ENCODE results near the gene OR10H4.
"Not testable (repeated sequence)": the region's sequence is repeated elsewhere in the genome, so short reads cannot be mapped to it uniquely, and the experiment has no call there.

Gene OR10H4, protein sequence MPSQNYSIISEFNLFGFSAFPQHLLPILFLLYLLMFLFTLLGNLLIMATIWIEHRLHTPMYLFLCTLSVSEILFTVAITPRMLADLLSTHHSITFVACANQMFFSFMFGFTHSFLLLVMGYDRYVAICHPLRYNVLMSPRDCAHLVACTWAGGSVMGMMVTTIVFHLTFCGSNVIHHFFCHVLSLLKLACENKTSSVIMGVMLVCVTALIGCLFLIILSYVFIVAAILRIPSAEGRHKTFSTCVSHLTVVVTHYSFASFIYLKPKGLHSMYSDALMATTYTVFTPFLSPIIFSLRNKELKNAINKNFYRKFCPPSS

GRCh38 chr19:15948223-15949058 is at the start of gene OR10H4:
Gene OR10H4, plus strand, starts transcription at chr19:15949008. Its CDS starts 0 bp downstream, at chr19:15949008.
- no peak for DNase-seq

GRCh38 chr19:15899561-15899960 is 49.2 kb upstream of the OR10H4 start:
- DNase-seq = not testable (repeated sequence)

DNA sequence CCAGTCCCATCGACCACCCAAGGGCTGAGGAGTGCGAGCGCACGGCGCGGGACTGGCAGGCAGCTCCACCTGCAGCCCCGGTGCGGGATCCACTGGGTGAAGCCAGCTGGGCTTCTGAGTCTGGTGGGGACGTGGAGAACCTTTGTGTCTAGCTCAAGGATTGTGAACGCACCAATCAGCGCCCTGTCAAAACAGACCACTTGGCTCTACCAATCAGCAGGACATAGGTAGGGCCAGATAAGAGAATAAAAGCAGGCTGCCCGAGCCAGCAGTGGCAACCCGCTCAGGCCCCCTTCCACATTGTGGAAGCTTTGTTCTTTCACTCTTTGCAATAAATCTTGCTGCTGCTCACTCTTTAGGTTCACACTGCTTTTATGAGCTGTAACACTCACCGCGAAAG is 48.8 kb upstream of the OR10H4 start:
- DNase-seq = not testable (repeated sequence)

DNA sequence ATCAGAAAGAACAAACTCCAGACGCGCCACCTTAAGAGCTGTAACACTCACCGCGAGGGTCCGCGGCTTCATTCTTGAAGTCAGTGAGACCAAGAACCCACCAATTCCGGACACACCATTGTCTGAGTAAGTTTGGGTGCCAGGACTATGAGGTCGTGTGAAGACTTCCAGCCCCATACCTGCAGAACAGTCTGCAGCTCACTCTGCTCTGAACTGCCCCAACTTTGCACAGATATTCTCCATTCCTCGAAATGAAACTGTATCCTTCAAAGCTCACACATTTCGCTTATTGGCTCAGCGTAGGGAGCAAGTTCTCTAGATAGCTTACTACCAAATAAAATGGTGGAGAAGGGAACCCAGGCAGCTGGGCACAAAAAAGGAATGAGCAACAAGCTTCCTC is 48.3 kb upstream of the OR10H4 start:
- no peak for DNase-seq

- DNase-seq = no peak
Observed at GRCh38 chr19:15902254-15902653, 46.6 kb upstream of the OR10H4 start.

DNA sequence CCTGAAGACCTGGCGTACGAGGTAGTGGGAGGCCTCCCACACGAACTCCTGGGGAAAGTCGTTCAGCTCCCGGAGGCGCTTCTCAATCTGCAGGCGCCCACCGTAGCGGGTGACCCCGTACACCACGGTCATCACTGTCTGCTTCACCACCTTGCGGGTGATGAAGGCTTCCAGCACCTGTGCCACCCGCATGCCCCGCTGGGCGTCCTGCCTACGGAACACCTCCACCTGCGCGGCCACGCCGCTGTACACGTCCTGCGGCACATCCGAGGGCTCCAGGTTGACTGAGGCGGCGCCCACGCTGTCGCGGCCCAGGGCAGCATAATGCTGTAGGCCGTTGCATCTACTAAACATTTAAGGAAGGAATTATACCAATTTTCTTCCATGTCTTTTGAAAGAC is 45.9 kb upstream of the OR10H4 start:
- not testable (repeated sequence) for DNase-seq

DNA sequence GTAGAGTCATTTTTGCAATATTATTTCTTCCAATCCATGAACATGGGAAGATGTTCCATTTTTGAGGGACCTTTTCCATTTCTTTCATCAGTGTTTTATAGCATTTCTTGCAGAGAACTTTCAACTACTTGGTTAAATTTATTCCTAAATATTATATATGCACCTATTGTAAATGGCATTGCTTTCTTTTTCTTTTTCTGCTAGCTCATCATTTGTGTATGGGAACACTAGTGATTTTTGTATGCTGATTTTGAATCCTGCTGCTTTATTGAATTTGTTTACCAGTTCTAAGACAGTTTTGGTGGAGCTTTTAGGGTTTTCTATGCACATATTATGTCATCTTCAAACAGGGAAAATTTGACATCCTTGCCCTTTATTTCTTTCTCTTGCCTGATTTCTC is 43.8 kb upstream of the OR10H4 start:
- no peak for DNase-seq

DNA sequence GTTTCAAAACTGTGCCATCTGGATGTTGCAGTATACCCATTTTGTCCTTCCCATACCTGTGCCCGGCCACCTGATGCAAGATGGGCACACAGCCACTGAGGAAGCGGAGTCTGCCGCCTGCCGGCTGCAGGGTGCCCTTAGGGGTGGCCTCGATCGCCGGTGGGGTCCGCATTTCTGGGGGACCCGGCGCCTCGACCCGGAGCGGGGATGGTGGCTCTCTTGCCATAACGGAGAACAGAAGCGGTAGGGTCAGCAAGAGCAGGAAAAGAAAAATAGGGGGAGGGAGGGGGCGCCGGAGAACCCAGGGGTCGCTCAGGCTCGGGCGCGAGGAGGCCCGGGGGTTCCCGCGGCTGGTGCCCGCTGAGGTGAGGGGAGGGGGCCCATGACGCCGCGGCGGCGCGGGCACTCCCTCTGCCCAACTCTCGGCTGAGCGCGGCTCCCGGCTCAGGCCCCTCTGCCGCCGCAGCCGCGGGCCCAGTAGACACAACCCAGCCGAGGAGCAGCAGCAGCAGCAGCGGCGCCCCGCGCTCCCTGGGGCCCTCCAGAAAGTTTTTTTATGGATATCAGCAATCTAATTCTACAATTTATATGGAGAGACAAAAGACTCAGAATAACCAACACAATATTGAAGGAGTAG is 37.1 kb upstream of the OR10H4 start:
- no peak for DNase-seq

DNA sequence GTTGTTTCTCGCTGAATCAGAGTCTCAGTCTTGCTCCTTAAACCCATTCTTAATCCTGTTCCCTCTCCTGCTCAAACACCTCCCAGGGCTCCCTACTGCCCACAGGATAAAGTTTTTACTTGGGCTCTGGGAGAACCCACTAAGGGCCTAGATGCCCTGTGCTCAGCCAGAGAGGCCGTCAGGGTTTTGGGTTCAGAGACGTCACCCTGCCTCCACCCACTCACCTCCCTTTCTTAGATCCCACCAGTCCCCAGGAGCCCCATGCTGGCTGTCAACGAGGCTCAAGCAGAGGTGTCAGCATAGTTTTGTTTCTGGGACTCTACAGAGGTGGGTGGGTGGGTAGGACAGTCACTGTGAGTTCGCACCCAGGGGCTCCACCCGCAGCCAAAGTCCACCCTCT is 35.4 kb upstream of the OR10H4 start:
- no peak for DNase-seq

DNA sequence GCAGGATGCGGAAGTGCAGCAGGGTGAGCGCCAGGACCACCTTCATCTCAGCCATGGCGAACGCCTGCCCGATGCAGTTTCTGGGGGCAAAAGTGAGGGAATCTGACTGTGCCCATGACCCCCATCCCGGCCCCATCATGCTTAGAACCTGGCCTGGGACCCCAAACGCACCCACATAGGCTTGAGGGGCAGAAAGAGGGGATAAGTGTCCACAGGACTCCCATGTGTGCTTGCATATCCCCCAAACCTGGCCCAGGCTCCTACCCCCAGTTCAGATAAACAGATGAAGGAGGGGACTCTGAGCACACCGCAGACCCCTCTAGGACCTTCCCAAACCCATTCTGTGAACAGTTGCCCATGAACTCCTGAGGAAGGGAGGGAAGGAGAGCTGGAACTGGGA is 35.0 kb upstream of the OR10H4 start:
- no peak for DNase-seq

DNA sequence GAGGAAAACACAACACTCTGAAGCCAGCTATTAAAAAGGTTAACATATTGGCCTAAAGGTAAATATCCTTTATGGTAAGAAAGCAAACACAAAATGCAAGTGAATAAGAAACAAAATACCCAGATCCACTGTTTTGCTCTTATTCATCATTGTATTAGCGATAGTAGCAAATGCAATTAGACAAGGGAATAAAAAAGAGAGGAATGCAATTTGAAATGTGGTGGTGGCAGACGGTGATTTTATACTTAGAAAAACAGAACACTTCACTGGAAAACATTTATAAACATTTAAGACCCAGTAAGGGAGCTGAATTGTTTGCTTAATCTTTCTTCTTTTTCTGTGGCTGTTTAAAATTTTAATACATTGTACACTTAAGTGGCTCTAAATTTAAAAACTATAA is 33.7 kb upstream of the OR10H4 start:
- DNase-seq = no peak

- DNase-seq = no peak
Observed at GRCh38 chr19:15919243-15919642, 29.6 kb upstream of the OR10H4 start.

DNA sequence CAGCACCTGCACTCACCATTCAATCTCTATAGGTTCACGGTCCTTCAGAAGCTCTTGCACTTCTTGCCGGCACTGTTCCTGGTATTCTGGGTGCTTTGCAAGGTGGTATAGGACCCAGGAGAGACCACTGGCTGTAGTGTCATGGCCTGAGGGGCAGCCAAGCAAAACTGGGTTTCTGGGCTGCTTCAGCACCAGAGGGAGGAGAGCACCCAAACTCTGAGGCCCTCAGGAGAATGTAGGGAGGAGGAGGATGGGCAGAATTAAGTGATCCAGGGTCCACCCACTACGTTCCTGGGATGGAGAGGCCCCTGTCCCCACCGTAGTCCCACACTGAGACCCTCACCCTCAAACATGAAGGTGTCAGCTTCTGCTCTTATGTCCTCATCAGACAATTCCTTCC is 26.8 kb upstream of the OR10H4 start:
- no peak for DNase-seq

GRCh38 chr19:15923702-15924101 is 25.1 kb upstream of the OR10H4 start:
- DNase-seq = no peak

DNA sequence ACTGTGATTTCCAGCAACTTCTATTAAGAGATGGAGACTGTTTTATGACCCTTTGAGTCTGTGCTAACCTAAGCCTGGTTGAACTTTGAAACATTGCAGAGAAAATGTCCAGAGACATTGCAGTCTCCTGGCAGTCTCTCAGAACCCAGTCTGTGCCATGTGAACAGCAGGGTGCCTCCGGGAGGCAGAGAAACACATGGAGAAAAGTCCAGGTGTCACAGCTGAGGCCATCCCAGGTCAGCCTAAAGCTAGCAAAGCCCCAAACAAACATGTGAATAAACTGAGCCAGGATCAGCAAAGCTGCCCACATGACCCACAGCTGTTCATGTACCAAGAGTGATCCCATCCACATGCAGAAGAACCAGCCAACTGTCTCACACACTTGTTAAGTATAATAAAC is 22.3 kb upstream of the OR10H4 start:
- no peak for DNase-seq

DNA sequence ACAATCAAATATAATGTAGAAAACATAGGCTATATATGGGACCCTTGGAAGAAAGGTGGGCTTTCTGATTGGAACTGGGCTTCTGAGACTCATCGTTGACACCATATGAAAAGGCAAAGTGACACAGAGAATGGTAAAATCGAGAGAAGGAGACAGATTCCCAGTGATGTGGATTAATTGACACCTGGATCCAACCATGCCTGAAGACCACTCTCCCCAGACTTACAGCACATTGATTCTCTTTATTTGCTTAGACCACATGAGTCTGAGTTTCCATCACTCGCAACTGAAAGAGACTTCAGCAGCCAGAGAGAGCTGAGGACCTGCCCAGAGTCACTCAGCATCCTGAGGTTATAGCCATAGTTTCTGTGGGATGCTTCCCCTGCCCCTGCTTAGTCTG is 20.5 kb upstream of the OR10H4 start:
- DNase-seq = no peak

DNA sequence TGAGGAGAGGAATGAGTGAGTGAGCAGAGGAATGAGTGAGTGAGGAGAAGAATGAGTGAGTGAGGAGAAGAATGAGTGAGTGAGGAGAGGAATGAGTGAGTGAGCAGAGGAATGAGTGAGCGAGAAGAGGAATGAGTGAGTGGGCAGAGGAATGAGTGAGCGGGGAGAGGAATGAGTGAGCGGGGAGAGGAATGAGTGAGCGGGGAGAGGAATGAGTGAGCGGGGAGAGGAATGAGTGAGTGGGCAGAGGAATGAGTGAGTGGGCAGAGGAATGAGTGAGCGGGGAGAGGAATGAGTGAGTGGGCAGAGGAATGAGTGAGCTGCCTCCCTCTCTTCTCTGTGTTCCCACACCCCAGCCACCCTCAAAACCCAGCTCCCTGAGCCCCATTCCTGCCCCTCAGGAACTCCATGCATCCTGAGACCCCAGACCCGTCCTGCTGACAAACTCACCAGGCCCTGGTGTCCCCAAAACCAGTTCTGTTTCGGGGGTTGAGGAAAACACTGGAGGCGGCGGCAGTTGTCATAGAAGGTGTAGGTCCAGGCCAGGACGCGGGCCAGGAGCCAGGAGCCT is 15.0 kb upstream of the OR10H4 start:
- DNase-seq = not testable (repeated sequence)

GRCh38 chr19:15934332-15935078 is 14.3 kb upstream of the OR10H4 start, which contains the start of gene CYP4F11:
Gene CYP4F11, minus strand, starts transcription at chr19:15934529. Its CDS starts 121 bp downstream, at chr19:15934408.
- DNase-seq = no peak

DNA sequence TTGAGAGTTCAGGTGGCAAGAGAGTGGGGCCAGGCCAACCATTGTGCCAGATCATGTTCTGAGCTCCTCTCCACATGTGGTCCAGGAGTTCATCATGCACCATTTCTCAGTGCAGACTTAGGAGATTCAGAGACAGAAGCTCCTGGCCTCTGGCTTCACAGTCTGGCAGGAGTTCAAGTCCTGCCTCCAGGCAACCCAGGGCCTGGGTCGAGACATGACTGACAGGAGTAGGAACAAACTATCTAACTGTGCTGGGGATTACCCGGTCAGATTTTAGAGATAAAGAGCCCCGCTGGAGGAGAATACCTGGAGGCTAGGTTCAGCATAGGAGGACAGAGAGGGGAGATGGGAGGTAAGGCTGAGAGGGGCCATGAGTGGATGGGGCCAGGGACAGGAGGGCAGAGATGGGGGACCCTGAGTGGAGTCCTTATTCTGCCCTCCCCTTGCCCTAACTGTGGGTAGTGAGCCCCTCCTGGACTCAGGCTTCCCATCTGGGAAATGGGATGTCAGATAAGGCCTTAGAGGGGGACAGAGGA is 13.6 kb upstream of the OR10H4 start:
- DNase-seq = no peak

- DNase-seq = no peak
Observed at GRCh38 chr19:15936173-15936572, 12.6 kb upstream of the OR10H4 start.

GRCh38 chr19:15936950-15937349 is 11.9 kb upstream of the OR10H4 start:
- DNase-seq = no peak

GRCh38 chr19:15937771-15938170 is 11.0 kb upstream of the OR10H4 start:
- DNase-seq = no peak

All from fibroblast of skin of right biceps (primary cell).